GM12892 (cell line): ENCODE results near the gene DUS1L.

Experiments
- DNase-seq: peaks from one replicate; pipeline ENCODE4 v3.0.0; 2011; ENCODE audit not compliant: insufficient read length
- FAIRE-seq: peaks from 2 replicates; lab custom pipeline; 2011; peaks lifted over from hg19 to GRCh38; lab: Jason Lieb, UNC
- POLR2A ChIP-seq: IDR thresholded peaks from 2 replicates; pipeline ENCODE4 v1.6.1; 2011; ENCODE audit warnings: low read depth, low read length, control low read depth
- POLR2AphosphoS5 ChIP-seq: IDR thresholded peaks from 2 replicates; pipeline ENCODE4 v1.6.1; 2011; ENCODE audit warnings: low read depth, low read length, control low read depth
- TAF1 ChIP-seq: IDR thresholded peaks from 2 replicates; pipeline ENCODE4 v1.6.1; 2011; ENCODE audit warnings: low read depth, mild to moderate bottlenecking, control low read depth, low read length, borderline replicate concordance

Gene DUS1L

DNA sequence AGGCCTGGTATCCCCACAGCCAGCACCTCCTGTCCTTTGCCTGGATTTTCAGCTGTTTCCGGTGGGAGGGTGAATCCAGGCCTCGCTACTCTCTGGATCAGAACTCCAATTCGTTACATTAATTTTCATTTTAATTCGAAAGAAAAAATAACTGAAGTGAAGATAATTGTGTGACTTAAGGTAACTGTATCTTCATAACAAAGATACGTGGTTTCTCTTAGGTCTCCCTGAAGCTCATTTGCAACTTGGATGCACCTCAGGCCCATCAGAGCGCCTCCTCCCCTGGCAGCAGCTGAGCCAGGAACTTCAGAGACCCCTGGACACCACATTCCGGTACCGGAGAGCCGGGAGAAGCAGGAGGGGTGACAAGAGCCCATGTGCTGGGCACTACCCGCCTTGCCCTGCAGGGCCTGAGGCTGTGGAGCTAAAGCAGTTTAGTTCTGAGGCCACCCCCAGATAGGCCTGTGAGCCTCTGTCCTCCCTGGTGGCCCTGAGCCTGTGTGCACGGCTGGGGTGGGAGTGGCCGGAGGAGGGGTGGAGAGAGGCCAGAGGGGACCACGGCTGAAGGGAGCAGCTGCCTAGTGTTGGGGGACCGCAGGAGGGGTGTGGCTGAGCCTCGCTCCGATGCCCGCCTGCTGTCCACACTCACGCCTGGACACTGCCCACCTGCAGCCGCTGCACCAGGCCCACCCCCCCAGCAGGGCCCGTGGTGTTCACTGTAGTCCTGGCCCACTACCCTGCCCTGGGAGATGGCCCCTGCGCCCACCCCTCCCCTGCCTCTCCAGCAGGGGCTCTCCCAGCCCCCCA lies 11.4 kb upstream of the DUS1L start:
- DNase-seq (no peak), FAIRE-seq (no peak)
- TF ChIP-seq POLR2A, result peak; percentile 52
- TF ChIP-seq POLR2AphosphoS5, result peak; percentile 72
- TF ChIP-seq TAF1, result no peak

DNA sequence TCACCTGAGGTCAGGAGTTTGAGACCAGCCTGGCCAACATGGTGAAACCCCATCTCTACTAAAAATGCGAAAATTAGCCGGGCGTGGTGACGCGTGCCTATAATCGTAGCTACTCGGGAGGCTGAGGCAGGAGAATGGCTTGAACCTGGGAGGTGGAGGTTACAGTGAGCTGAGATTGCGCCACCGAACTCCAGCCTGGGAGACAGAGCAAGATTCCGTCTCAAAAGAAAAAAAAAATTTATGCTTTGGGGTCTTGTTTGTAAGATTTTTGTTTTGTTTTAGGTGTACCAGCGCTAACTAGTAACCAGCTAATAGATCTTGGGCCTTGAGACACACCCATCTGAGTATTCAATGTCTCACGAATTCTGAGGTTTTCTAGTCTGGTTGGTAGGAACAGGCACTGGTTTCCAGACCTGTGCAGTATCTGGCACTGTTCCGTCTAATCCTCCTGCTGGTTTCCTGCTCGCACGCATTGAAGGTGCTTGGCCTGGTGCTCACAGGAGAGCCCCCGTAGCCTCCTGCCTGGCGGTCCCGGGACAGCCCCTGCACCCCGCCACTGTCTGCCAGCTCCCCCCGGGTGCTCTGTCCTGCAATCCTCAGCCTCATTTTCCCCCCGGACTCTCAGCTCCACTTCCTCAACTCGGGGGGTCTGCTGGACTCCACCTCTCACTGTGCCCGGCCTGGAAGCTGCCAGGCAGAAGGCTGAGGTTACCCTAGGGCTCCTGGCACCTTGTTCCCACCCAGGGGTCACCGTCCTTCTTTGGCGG lies 10.6 kb upstream of the DUS1L start:
- DNase-seq (no peak), FAIRE-seq (no peak)
- TF ChIP-seq POLR2A (no peak), TAF1 (no peak), POLR2AphosphoS5 (no peak)

DNA sequence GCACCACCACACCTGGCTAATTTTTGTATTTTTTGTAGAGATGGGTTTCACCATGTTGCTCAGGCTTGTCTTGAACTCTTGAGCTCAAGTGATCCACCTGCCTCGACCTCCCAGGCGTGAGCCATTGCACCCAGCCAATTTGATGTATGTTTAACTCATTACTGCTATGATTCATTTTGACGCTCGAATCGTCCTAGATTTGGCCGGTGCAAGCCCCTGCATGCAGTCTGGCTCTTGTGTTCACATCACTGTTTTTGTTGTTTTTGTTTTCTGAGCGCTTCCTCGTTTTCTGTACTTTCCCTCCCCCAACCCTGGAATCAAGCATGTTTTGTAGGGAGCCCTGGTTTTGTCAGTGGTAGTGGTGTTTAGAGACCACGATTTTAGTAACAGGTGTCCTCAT lies 7.8 kb upstream of the DUS1L start:
- FAIRE-seq (no peak), DNase-seq (no peak)
- TF ChIP-seq TAF1, result no peak
- no peak for TF ChIP-seq POLR2AphosphoS5
- no peak for TF ChIP-seq POLR2A

DNA sequence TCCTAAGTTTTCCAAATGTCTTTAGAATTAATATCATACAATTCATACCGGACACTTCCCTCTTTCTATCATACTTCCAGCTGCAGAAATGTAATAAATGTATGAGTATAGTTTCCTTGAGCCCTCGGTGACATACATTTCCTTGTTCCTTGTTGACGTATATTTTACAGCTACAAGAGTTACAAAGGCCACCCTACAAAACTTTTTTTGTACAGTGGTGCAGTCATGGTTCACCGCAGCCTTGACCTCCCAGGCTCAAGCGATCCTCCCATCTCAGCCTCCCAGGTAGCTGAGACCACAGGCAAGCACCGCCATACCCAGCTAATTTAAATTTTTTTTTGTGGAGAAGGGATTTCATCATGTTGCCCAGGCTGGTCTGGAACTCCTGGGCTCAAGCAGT lies 7.2 kb upstream of the DUS1L start:
- FAIRE-seq (no peak), DNase-seq (no peak)
- TF ChIP-seq TAF1 (no peak), POLR2AphosphoS5 (no peak), POLR2A (no peak)

DNA sequence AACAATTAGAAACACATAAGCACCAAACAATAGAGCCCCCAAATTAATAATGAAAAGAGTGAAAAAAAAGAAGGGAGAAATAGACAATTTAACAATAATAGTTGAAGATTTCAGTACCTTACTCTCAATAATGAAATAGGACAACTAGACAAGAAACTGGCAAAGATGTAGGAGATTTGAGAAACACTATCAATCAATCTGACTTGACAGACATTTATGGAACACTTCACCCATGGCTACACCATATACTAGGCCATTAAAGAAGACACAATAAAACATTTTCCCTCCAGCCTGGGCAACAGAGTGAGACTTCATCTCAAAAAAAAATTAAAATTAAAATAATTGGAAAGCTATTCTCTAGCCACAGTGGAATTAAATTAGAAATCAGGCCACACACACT lies 5.0 kb upstream of the DUS1L start:
- TF ChIP-seq POLR2A, result no peak
- TF ChIP-seq TAF1, result no peak
- TF ChIP-seq POLR2AphosphoS5, result no peak
- FAIRE-seq (no peak), DNase-seq (no peak)

DNA sequence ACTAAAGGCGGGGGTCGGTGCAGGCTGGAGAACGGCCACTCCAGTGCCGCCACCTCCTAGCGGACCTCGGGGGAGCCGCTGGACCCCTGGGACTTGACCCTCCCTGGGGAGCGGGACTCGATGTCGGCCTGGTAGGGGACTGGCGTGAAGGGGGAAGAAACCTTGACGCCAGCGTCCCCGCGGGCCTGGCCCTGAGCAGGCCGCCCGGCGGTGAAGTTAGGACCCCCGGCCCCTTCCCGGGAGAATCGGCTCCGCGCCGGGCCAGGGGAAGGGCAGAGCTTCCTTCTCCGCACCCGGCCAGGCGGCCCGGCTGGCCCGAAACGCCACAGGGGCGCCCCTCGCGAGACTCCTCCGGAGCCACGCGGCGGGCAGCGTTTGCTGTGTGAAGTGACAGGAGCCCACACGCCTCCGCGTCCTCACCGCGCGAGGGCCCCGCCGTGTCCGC lies 389 bp downstream of the DUS1L start:
- no peak for FAIRE-seq
- no peak for TF ChIP-seq POLR2AphosphoS5
- DNase-seq, result no peak

DNA sequence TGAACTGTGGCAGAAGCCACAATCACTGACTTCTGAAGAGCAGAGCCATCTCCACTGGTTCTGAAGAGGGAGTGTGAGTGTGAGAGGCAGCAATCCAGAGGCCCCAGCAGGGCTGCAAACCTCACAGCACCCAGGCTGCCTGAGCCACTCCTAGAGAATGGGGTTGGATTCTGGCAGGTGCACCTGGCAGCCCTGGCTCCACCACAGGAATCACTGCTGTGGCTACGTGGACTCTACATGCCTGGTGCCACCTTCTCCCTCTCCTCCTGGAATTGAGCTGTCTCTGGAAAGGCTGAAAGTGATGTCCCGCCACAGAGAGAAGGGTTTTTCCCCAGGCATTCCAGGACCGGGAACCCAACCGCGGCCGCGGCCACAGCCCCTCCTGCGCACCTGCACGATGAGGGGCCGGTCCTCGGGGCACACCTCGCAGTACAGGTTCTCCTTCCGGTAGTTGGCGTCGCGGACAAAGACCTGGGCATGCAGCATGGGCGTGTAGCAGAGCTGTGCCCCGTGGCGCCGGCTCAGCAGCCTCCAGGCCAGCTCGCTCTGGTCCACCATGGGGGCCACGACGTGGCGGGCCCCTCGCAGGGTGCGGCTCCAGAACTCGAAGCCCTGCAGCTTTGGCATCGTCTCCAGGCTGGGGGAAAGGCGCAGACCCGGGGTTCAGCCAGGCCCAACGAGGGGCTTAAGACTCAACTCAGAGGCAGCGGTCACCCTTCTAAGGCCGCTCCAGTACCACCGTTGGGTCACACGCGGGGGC lies 991 bp downstream of the DUS1L start:
- no peak for DNase-seq
- FAIRE-seq, result no peak

DNA sequence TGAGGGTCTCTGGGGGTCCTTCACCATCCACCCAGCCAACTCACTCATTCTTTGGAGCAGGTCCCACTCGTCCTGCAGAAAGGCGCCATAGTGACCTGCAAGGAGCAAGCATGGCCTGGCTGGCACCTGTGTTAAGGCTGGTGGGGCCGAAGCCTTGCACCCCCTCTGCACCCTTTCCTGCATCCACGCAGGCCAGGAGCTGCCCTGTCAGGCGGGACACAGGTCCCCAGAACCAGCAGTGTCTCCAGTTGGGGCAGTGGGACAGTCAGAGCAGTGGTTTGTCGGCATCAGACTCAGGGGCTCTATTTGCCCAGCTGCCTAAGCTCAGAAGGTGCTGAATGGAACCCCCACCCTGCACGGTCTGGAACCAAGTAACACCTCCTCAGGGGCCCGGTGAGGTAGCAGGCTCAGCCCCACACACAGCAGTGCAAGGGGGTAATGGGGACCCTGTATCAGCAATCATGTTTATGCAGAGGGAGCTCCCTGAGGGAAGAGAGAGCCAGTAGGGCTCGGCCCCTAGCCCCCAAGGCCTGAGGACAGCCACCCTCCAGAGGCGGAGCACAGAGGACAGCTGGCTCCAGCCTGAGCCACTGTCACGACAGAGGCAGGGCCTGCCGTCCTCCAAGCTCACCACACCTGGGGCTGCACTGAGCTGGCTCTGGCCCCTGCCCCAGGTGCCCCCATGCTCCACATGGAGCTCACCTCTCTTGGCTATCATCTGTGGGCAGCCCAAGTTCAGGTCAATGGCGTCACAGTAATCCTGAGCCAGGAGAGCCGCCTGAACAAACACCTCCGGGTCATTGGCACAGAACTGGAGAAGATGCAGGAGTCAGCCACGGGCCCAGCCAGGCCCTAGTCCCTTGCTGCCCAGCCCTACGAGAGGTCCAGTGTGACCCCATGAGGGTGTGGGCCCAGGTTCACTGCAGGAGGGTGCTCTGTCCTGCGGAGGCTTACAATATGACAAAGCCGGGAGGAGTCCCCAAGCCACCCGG lies 1.9 kb downstream of the DUS1L start:
- no peak for TF ChIP-seq POLR2AphosphoS5
- no peak for TF ChIP-seq POLR2A
- no peak for TF ChIP-seq TAF1
- FAIRE-seq (no peak), DNase-seq (no peak)

More for the DNA sequence above, 991 bp downstream of the DUS1L start:
- no peak for TF ChIP-seq POLR2AphosphoS5
- no peak for TF ChIP-seq POLR2A
- TF ChIP-seq TAF1, result no peak

DNA sequence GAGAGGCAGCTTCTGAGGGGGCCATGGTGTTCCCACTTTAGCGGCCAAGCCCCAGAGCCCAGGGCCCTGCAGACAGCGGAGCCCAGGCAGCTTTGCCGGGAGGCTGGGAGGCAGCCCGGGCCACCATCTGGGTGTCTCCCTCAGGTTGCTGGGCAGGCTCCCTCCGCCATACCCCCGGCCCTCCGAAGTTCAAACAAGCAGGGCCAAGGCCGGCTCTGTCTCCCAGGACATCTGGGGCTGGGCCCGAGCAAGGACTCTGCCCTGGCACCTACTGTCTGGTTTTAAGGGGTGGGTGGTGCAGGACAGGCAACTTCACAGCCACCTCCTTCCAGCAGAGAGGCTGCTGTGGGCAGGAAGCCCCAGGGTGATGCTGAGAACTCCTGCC lies 2.6 kb downstream of the DUS1L start:
- FAIRE-seq, result no peak
- no peak for DNase-seq
- no peak for TF ChIP-seq POLR2AphosphoS5

DNA sequence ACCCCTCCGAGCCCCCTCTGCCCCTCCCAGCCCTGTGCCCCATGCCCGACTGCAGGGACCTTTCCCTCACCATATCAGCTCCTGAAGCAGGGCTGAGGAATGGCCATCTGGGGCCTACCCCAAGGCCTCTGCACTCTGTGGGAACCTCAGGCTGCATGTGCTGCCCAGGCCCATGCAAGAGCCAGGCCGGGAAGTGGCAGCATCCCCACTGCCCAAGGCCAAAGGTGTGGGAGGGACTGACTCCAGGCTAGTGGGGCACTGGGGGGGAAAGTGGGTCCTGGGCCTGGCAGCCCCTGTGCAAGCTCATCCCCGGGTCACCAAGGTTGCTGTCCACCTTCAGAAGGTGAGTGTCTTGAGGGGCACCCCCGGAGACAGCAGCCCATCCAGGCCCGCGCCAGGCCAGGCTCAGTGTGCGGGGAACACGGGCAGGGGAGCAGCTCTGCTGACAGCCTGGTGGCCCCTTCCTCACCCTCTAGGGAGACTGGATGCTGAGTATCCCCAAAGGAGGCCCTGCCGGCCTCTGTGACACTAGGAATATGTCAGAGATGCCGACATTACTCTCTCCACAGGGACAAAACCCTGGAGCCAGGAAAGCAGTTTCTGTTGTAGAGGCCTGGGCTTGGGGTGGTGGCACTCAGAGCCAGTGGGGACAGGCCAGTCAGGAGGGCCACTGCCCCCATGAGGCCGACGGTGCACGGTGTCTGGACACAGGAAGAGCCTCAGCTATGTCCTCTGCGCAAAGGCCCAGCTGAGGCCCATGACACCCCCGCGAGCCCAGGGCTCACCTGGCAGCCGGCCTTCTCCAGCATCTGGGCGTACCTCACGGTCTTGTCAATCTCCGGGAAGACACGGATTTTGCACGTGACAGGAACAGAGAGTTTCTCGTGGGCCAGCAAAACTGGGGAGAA lies 3.3 kb downstream of the DUS1L start:
- FAIRE-seq, result no peak
- TF ChIP-seq POLR2A, result 0 out of 2 replicates have a peak, but pooled peaks have one; percentile 21
- no peak for TF ChIP-seq POLR2AphosphoS5
- DNase-seq, result no peak
